Measurements from ENCODE around the gene PNLIPRP2.

Gene PNLIPRP2

DNA sequence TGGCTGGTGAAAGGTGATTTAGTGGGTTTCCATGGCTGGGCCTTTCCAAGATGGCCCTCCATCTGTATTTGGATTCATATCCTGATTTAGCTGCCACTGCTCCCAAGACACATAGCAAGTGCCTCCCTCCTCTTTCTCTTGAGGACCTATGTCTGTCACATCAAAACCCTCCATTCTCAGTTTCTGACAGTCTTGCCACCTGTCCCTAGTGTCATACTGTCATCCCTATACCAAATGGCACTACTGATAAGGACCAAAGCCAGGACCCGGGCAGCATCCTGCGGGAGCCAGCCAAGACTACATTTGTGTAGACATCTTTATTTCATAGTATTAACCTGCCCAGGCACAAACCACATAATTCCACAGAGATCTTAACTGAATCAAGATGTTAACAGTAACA is 34.8 kb downstream of the PNLIPRP2 start:
- no peak for FAIRE-seq
- no peak for TF ChIP-seq POLR2A (IDR thresholded peaks at IDR 0.05; ENCODE audit: low read depth, low read length)
- no peak for DNase-seq (ENCODE audit: insufficient read length, low spot score)

- TF ChIP-seq POLR2A (IDR thresholded peaks at IDR 0.05; ENCODE audit: low read depth, low read length): no peak
- FAIRE-seq: no peak
- no peak for DNase-seq (ENCODE audit: insufficient read length, low spot score)
Observed at GRCh38 chr10:116656044-116656443, 35.3 kb downstream of the PNLIPRP2 start.

DNA sequence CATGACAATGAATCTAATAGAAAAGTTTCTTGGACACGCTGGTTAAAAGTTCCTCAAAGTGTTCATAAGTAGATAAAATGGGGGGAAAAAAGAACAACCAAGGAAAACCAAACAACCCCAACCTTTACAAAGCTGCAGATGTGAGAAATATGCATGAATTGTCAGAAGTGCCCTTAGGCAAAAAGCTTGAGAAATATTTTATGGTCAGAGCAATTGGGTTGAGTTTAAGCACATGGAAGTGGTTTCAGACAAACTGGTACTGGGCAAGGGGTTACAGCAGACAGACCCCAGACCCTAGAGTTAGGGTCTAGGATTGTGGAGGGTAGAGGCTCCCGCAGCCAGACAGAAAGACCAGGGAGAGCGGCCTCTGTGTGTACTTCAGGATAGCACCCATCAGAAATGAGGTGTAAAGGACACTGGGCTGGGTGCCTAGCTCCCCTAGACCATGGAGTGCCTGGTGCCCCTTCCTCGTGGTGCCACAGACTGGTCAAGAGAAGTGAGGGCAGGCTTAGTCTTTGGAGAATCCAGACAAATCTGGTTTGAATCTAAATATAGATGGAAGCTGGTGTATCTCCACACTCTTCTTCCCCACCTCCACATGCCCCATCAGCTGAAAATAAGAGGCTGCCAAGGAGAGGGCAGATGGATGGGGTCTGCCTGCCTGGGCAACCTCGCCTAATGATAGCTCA is 37.3 kb downstream of the PNLIPRP2 start:
- DNase-seq (ENCODE audit: insufficient read length, low spot score) (no peak), FAIRE-seq (no peak)
- TF ChIP-seq POLR2A (IDR thresholded peaks at IDR 0.05; ENCODE audit: low read depth, low read length): no peak

DNA sequence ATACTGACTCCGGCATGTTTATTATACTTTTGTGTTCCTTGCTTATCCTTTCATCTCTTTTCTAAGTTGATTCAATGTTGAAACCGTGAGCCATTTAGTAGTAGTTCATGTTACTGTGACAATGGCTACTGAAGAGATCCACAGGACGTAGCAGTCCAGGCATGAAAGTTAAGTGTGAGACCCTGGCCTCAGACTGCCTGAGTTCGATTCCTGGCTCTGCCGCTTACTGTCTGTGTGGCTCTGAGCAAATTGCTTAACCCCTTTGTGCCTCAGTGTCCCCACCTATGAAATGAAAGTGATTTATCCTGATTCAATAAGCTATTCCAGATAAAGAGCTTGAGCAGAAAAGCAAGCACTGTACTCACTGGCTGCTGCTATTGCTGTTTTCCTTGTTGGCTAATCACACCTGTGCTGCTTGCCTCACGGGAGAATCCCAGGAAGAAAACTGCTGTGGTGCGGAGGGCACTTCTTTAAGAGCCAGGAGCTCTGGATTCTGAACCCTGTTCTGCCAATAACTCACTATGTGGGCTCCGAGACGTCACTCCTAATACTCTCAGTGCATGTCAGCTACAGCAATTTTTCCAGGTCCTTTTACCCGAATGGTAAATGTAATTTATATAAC is 38.4 kb downstream of the PNLIPRP2 start:
- DNase-seq (ENCODE audit: insufficient read length, low spot score): no peak
- FAIRE-seq: no peak
- no peak for TF ChIP-seq POLR2A (IDR thresholded peaks at IDR 0.05; ENCODE audit: low read depth, low read length)

GRCh38 chr10:116660860-116661259 is 40.1 kb downstream of the PNLIPRP2 start:
- DNase-seq (ENCODE audit: insufficient read length, low spot score) (no peak), FAIRE-seq (no peak)
- TF ChIP-seq POLR2A (IDR thresholded peaks at IDR 0.05; ENCODE audit: low read depth, low read length): no peak

DNA sequence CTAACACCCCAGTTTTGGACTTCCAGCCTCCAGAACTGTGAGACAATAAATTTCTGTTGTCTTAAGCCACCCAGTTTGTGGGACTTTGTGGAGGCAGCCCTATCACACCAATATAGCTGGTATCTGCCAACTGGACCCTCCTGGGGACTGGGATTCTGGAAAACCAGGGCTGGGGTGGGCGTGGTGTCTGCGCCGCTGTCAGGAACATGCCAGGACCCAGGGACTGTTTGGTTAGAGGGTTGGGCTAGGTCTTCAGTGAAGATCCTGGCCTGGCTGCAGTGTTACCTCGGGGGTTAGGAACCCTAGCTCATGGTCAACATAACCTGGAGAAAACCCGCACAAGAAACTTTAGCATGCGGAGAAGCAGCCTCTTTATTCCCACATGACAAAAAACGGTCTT is 42.6 kb downstream of the PNLIPRP2 start:
- no peak for TF ChIP-seq POLR2A (IDR thresholded peaks at IDR 0.05; ENCODE audit: low read depth, low read length)
- DNase-seq (ENCODE audit: insufficient read length, low spot score): no peak
- no peak for FAIRE-seq

DNA sequence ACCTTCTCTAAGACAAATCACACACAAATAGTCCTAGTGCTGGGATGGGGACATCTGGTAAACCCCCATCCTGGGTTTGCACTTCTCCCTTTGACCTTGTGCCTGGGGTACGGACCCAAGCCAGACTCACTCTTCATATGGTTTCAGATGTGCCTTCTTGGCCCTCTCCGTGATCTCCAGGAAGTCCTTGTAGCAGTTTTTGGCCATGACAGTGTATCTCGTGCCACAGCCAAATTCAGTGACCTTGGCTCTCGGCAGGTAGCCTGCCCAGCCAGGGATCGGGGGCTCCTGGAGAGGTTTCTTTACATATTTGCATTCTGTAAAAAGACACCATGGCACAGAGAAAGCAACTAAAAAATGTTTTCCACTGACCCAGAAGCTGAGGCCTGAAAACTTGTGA is 43.9 kb downstream of the PNLIPRP2 start:
- DNase-seq (ENCODE audit: insufficient read length, low spot score): no peak
- no peak for TF ChIP-seq POLR2A (IDR thresholded peaks at IDR 0.05; ENCODE audit: low read depth, low read length)
- no peak for FAIRE-seq

DNA sequence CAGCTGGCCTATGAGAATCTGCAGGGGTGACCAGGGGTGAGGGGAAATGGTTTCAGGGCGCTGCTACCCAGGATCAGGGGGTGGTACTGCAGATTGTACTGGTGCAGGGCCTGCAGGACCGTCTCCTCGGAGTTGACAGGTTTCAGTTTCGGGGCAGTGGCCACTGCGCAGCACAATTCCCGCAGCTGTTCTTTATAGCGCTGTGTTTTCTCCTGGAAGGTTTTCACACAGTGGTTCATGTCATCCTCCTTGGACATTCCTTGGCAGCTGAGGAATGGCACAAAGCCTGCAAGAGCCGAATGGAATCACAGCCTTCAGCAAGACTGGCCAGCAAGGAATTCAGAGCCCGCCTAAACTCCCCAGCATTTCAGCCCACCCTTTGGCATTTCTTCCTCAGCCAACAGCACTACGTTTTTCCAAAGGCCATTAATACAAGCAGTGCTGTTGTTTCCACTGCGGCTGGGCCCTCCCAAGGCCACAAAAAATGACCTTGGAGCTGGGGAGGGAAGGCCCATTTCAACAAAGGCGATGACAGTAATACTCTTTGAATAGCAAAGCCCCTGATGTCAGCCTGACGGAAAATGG is 44.9 kb downstream of the PNLIPRP2 start:
- TF ChIP-seq POLR2A (IDR thresholded peaks at IDR 0.05; ENCODE audit: low read depth, low read length): no peak
- DNase-seq (ENCODE audit: insufficient read length, low spot score): no peak
- no peak for FAIRE-seq

GRCh38 chr10:116667484-116667883 is 46.7 kb downstream of the PNLIPRP2 start:
- TF ChIP-seq POLR2A (IDR thresholded peaks at IDR 0.05; ENCODE audit: low read depth, low read length): no peak
- FAIRE-seq (no peak), DNase-seq (ENCODE audit: insufficient read length, low spot score) (no peak)

- DNase-seq (ENCODE audit: insufficient read length, low spot score): no peak
- no peak for FAIRE-seq
- TF ChIP-seq POLR2A (IDR thresholded peaks at IDR 0.05; ENCODE audit: low read depth, low read length): no peak
Observed at GRCh38 chr10:116668018-116668417, 47.3 kb downstream of the PNLIPRP2 start.

GRCh38 chr10:116668446-116668845 is 47.7 kb downstream of the PNLIPRP2 start:
- TF ChIP-seq POLR2A (IDR thresholded peaks at IDR 0.05; ENCODE audit: low read depth, low read length): no peak
- FAIRE-seq: no peak
- DNase-seq (ENCODE audit: insufficient read length, low spot score): no peak

DNA sequence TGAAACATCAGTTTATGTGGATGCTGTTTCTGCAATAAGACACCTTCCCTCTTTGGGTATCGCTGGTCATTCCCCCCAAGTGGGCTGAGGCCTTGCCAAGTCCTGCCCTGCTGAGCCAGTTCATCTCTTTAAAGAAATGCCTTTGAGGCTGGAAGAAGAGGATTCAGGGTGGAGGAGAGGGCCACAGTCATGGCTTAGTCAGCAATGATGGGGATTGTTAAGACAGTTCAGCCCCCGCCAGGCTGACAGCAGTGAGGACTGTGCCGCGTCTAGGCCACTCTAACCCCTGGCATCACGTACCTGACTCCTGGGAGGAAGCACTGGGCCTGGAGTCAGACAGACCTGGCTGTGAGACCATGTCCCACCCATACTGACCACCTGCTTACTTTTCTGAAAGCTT is 48.3 kb downstream of the PNLIPRP2 start:
- FAIRE-seq (no peak), DNase-seq (ENCODE audit: insufficient read length, low spot score) (no peak)
- TF ChIP-seq POLR2A (IDR thresholded peaks at IDR 0.05; ENCODE audit: low read depth, low read length): no peak

DNA sequence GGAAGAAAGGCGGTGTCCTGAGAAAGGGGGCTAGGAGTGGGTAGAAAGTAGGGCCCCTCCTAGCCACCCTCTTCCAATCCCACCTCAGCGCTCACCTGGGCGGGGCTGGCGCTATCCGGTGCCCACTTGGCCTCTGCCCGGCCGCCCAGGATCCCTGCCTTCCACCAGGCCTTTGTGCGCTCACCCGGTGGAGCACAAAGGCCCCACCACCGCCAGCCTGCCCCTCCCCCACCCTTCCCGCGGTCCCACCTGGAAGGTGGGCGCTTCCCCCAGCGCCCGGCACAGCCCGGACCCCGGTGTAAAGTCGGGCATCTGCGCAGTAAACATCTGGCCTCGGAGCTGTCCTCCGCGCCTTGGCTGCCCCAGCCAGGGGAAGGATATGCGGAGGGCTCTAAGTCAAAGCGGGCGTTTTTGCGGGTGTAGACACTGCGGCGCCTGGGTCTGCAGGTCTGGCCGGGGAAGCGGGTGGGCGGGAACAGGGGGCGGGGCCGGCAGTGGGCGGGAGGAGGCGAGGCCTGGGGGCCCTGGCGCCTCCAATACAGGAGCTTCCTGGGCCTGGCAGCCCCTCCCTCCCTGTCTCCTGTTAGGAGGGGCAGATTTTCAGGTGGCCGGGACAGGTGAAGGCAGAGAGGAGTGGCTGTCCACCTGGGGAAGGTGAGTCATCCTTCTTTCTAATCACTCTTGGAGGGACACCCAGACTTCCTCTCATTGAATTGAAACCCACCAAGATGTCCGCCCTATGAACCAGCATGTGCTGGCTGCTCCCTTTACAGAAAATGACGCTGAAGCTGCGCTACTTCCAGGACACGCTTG is 49.3 kb downstream of the PNLIPRP2 start:
- DNase-seq (ENCODE audit: insufficient read length, low spot score): no peak
- FAIRE-seq: no peak

GRCh38 chr10:116670706-116671105 is 50.0 kb downstream of the PNLIPRP2 start:
- FAIRE-seq (no peak), DNase-seq (ENCODE audit: insufficient read length, low spot score) (no peak)
- no peak for TF ChIP-seq POLR2A (IDR thresholded peaks at IDR 0.05; ENCODE audit: low read depth, low read length)

More for the DNA sequence above, 49.3 kb downstream of the PNLIPRP2 start:
- TF ChIP-seq POLR2A (IDR thresholded peaks at IDR 0.05; ENCODE audit: low read depth, low read length): no peak

Data from H54 (cell line).